Panc1 (cell line): Measurements from ENCODE around the gene INO80C. TPM values are rescaled to one million over a fixed set of nuclear protein-coding genes. Genes with fewer than 3 reads are reported as not detected.
A peak's percentile ranks its signal among the peaks of the same experiment; 100 is the strongest.

Source experiments
- ATAC-seq: fragments of 200-7000 bp; cut with Tn5 transposase; 2 replicates; pipeline ENCODE4 v1.9.1; 2020; ENCODE audit warnings: mild to moderate bottlenecking, moderate library complexity
- BruUV-seq: library from RNA; stranded (reverse); fragments of 400-500 nt; replicated peaks from 2 replicates; lab custom pipeline; 2021; lab: Mats Ljungman, UMichigan
- CTCF ChIA-PET: fragments of 300-600 bp; sonication (Branson Sonifier 250); formaldehyde crosslinking; loops from one replicate; lab custom pipeline; 2022; ENCODE audit warnings: antibody characterized with exemption; lab: Charles Lee
- POLR2A ChIA-PET: fragments of 300-600 bp; sonication (Branson Sonifier 250); formaldehyde crosslinking; loops from one replicate; lab custom pipeline; 2022; ENCODE audit warnings: antibody characterized with exemption; lab: Charles Lee
- DNase-seq: peaks from one replicate; pipeline ENCODE4 v3.0.0-alpha.2; 2010; ENCODE audit warnings: low read depth, low spot score
- H3K27ac ChIP-seq: 2 replicates; pipeline ENCODE4 v1.5.1; 2011; ENCODE audit warnings: mild to moderate bottlenecking, low read length, inconsistent platforms
- H3K27me3 ChIP-seq: fragments of 200-500 bp; sonication (Bioruptor generic); 2 replicates; pipeline ENCODE4 v1.6.0; 2014; ENCODE audit warnings: low read length, inconsistent platforms; ENCODE audit not compliant: control insufficient read depth, insufficient read depth
- H3K36me3 ChIP-seq: fragments of 200-500 bp; sonication (Bioruptor generic); 2 replicates; pipeline ENCODE4 v1.5.1; 2014; ENCODE audit warnings: inconsistent platforms, mild to moderate bottlenecking, low read length, moderate library complexity; ENCODE audit not compliant: control insufficient read depth, insufficient read depth
- H3K4me1 ChIP-seq: 2 replicates; pipeline ENCODE4 v1.5.1; 2011; ENCODE audit warnings: inconsistent platforms, mild to moderate bottlenecking, low read length, moderate library complexity; ENCODE audit not compliant: control insufficient read depth, insufficient read depth
- H3K4me3 ChIP-seq, 2 experiments: 2 replicates each; pipeline ENCODE4 v1.5.1; 2011 to 2012; ENCODE audit warnings: low read depth in 2 of 2, low read length in 2 of 2, mild to moderate bottlenecking in 2 of 2, inconsistent platforms in 1 of 2, moderate library complexity in 1 of 2
- H3K9me3 ChIP-seq: fragments of 200-500 bp; sonication (Bioruptor generic); 2 replicates; pipeline ENCODE4 v1.5.1; 2014; ENCODE audit warnings: low read depth, mild to moderate bottlenecking, inconsistent platforms, low read length, moderate library complexity; ENCODE audit not compliant: control insufficient read depth, insufficient read depth
- POLR2AphosphoS5 ChIP-seq: IDR thresholded peaks from 2 replicates; pipeline ENCODE4 v1.6.1; 2012; ENCODE audit warnings: mild to moderate bottlenecking, low read depth, low read length, moderate library complexity
- SIN3A ChIP-seq: IDR thresholded peaks from 2 replicates; pipeline ENCODE4 v1.6.1; 2012; ENCODE audit warnings: low read depth, mild to moderate bottlenecking, low read length, moderate library complexity, borderline replicate concordance; ENCODE audit not compliant: insufficient read depth
- TCF7L2 ChIP-seq: IDR thresholded peaks from 2 replicates; pipeline ENCODE4 v1.6.1; 2011; ENCODE audit warnings: mild to moderate bottlenecking, low read depth, low read length, inconsistent platforms
- in situ Hi-C: cut with HindIII; loops from 2 replicates; pipeline ENCODE4 v1.10.0; 2016; ENCODE audit warnings: low sequenced_read_pairs, low pct_unique_long_range_greater_than_20kb
- intact Hi-C: fragments of 100-400 bp; cut with micrococcal nuclease; formaldehyde crosslinking; loops from one replicate; pipeline ENCODE4 v1.10.0; 2022; ENCODE audit not compliant: unreplicated experiment
- total RNA-seq: library from RNA; stranded (reverse); gene quantifications from one replicate; pipeline ENCODE4 v1.2.1, GENCODE V29; 2021; ENCODE audit not compliant: unreplicated experiment
- TF ChIP-seq, protein P1 (sequence below): fragments of 450-650 bp; IDR thresholded peaks from 2 replicates; pipeline ENCODE4 v1.5.1; 2017; ENCODE audit warnings: mild to moderate bottlenecking
- TF ChIP-seq, protein P2 (sequence below), 2 experiments: IDR thresholded peaks; 2 replicates each; pipeline ENCODE4 v1.6.1; 2011 to 2012; ENCODE audit warnings: low read depth in 2 of 2, control low read depth in 1 of 2, low read length in 1 of 2, mild to moderate bottlenecking in 1 of 2, moderate library complexity in 1 of 2; ENCODE audit not compliant: insufficient read depth in 1 of 2

The INO80C gene
- total RNA-seq, 1 experiment from 2014 or later, result 25.8 TPM

DNA sequence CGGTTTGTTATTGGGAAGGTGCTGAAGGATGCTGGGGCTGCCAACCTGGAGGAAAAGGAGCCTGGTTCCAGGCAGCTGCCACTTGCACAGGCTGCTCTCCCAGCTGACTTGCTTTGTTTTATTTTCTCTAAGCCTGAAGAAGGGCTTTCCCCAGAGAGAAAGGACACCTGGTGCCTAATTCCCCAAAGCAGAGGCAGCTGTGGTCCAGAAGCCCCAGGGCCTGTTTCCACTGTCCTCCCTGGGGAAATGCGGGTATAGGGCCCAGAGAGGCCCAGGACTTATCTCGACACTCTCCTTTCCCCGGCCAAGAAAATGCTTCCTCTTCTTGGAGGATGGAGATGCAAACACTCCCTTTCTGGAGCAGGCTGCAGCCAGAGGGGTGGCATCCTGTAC lies 30.1 kb downstream of the INO80C start:
- Histone ChIP-seq H3K27me3 (no peaks in the 10 kb centered on the region), H3K36me3 (no peaks in the 10 kb centered on the region), H3K4me1 (peaks cover 6% of the 10 kb centered on the region), H3K9me3 (no peaks in the 10 kb centered on the region), H3K4me3 (no peak overlapping the region), H3K27ac (0 out of 2 replicates have a peak overlapping the region, but pooled peaks have one; percentile 2)
- TF ChIP-seq POLR2AphosphoS5 (no peak), TCF7L2 (no peak), SIN3A (no peak)
- TF ChIP-seq, protein P1, sequence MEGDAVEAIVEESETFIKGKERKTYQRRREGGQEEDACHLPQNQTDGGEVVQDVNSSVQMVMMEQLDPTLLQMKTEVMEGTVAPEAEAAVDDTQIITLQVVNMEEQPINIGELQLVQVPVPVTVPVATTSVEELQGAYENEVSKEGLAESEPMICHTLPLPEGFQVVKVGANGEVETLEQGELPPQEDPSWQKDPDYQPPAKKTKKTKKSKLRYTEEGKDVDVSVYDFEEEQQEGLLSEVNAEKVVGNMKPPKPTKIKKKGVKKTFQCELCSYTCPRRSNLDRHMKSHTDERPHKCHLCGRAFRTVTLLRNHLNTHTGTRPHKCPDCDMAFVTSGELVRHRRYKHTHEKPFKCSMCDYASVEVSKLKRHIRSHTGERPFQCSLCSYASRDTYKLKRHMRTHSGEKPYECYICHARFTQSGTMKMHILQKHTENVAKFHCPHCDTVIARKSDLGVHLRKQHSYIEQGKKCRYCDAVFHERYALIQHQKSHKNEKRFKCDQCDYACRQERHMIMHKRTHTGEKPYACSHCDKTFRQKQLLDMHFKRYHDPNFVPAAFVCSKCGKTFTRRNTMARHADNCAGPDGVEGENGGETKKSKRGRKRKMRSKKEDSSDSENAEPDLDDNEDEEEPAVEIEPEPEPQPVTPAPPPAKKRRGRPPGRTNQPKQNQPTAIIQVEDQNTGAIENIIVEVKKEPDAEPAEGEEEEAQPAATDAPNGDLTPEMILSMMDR, result no peak
- TF ChIP-seq, protein P2, sequence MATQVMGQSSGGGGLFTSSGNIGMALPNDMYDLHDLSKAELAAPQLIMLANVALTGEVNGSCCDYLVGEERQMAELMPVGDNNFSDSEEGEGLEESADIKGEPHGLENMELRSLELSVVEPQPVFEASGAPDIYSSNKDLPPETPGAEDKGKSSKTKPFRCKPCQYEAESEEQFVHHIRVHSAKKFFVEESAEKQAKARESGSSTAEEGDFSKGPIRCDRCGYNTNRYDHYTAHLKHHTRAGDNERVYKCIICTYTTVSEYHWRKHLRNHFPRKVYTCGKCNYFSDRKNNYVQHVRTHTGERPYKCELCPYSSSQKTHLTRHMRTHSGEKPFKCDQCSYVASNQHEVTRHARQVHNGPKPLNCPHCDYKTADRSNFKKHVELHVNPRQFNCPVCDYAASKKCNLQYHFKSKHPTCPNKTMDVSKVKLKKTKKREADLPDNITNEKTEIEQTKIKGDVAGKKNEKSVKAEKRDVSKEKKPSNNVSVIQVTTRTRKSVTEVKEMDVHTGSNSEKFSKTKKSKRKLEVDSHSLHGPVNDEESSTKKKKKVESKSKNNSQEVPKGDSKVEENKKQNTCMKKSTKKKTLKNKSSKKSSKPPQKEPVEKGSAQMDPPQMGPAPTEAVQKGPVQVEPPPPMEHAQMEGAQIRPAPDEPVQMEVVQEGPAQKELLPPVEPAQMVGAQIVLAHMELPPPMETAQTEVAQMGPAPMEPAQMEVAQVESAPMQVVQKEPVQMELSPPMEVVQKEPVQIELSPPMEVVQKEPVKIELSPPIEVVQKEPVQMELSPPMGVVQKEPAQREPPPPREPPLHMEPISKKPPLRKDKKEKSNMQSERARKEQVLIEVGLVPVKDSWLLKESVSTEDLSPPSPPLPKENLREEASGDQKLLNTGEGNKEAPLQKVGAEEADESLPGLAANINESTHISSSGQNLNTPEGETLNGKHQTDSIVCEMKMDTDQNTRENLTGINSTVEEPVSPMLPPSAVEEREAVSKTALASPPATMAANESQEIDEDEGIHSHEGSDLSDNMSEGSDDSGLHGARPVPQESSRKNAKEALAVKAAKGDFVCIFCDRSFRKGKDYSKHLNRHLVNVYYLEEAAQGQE (IDR thresholded peaks at IDR 0.05; ENCODE audit: insufficient read depth in 1 of 2, low read depth in 2 of 2, low read length in 1 of 2), result no peak
- in situ Hi-C loops (no loop called here), intact Hi-C loops (no loop called here)
- DNase-seq (no peak), ATAC-seq (no peak)
- POLR2A ChIA-PET, result no interaction called here
- BruUV-seq, result no TSS peak
- CTCF ChIA-PET, result no interaction called here

DNA sequence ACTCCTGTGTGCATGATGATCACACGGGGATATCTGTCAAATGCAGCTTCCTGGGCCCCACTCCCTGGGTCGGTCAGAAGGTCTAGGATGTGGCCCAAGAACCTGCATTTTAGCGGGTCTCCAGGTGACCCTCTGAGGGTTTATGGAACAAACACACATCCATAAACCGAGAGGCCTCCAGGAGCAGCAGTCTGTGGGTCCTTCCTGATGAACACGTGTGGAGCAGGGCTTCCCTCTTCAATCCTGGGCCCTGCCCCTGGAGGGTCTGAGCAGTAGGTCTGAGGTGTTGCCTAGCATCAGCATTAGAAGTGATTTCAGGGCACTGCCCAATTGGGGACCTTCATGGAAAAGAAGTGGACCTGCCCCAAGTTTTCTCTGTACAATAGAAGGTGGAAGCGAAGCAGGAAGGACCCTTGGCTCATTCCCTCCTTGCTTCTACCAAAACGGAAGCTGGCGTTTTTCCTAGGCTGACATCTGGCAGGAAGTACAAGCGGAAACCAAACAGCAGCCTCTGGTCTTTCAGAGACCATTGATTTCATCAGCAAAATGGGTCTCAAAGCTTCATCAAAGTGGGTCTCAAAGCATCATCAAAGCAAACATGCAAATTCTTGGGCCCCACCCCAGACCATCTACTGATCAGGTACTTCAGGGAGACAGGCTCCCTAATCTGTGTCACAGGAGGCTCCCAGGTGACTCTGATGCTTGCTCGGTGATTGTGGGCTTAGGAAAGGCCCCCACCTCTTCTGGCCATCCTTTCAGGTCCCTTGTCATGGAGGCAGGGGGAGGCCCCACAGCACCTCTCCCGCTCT lies 30.7 kb downstream of the INO80C start:
- ChIA-PET POLR2A (no interaction called here), CTCF (no interaction called here)
- no TSS peak for BruUV-seq
- no peak overlapping the region for H3K4me3 ChIP-seq
- TF ChIP-seq POLR2AphosphoS5, result no peak
- TF ChIP-seq SIN3A, result no peak
- TF ChIP-seq TCF7L2, result no peak
- TF ChIP-seq, protein P1, result no peak
- TF ChIP-seq, protein P2 (IDR thresholded peaks at IDR 0.05; ENCODE audit: insufficient read depth in 1 of 2, low read depth in 2 of 2, low read length in 1 of 2), result no peak
- no peak for ATAC-seq
- H3K9me3 ChIP-seq, result no peaks in the 10 kb centered on the region
- peak overlapping the region; percentile 29; the same call in 1 of the 2 replicates for H3K27ac ChIP-seq
- no peaks in the 10 kb centered on the region for H3K27me3 ChIP-seq
- intact Hi-C loops (no loop called here), in situ Hi-C loops (no loop called here)
- no peaks in the 10 kb centered on the region for H3K36me3 ChIP-seq
- no peak for DNase-seq
- peaks cover 9% of the 10 kb centered on the region for H3K4me1 ChIP-seq
